ENCODE results near the gene GYG2. TPM values are rescaled to one million over a fixed set of nuclear protein-coding genes. Genes with fewer than 3 reads are reported as not detected.

Gene GYG2
- total RNA-seq, 2 donors from 2014 or later: 4.6 to 5.2 TPM

GRCh38 chrX:2926664-2927275, 98.0 kb downstream of the GYG2 start:
- H3K4me3 ChIP-seq: no peak overlapping the region
- no peaks in the 10 kb centered on the region for H3K36me3 ChIP-seq
- H3K27ac ChIP-seq: no peak overlapping the region
- intact Hi-C loops (cut with DNase I): no loop called here
- H3K9me3 ChIP-seq: no peaks in the 10 kb centered on the region
- TF ChIP-seq POLR2AphosphoS5 (IDR thresholded peaks at IDR 0.05) (no peak), POLR2A (IDR thresholded peaks at IDR 0.05) (no peak), CTCF (IDR thresholded peaks at IDR 0.05) (no peak)
- no peaks in the 10 kb centered on the region for H3K27me3 ChIP-seq (replicated peaks; ENCODE audit: insufficient read depth)
- no peaks in the 10 kb centered on the region for H3K4me1 ChIP-seq (replicated peaks)
- 97% methylated on average over 15 of the region's 15 CpGs for WGBS
- no peak for DNase-seq (ENCODE audit: low spot score)

- Histone ChIP-seq H3K4me3 (peak overlapping the region; percentile 53 to 59), H3K36me3 (no peaks in the 10 kb centered on the region), H3K27me3 (replicated peaks; ENCODE audit: insufficient read depth) (no peaks in the 10 kb centered on the region), H3K27ac (peak overlapping the region; percentile 90 to 93), H3K4me1 (replicated peaks) (no peaks in the 10 kb centered on the region), H3K9me3 (no peaks in the 10 kb centered on the region)
- TF ChIP-seq POLR2AphosphoS5 (IDR thresholded peaks at IDR 0.05): no peak
- DNase-seq (ENCODE audit: low spot score): peak; percentile 10
- intact Hi-C loops (cut with DNase I): no loop called here
- WGBS: 3% methylated on average over 20 of the region's 27 CpGs
These were observed 99.5 kb downstream of the GYG2 start for GRCh38 chrX:2928191-2928582.

- Histone ChIP-seq H3K27me3 (replicated peaks; ENCODE audit: insufficient read depth) (no peaks in the 10 kb centered on the region), H3K4me3 (peak within 1 kb of the TSS; percentile 53 to 59), H3K27ac (peak within 1 kb of the TSS; percentile 90 to 93), H3K36me3 (no peaks in the 10 kb centered on the region), H3K4me1 (replicated peaks) (no peaks in the 10 kb centered on the region), H3K9me3 (no peaks in the 10 kb centered on the region)
- DNase-seq (ENCODE audit: low spot score): peak; percentile 78
- WGBS: 2% methylated on average over 28 of the region's 84 CpGs
- intact Hi-C loops (cut with DNase I): no loop called here
- TF ChIP-seq POLR2AphosphoS5 (IDR thresholded peaks at IDR 0.05) (peak; percentile 76), CTCF (IDR thresholded peaks at IDR 0.05) (no peak), POLR2A (IDR thresholded peaks at IDR 0.05) (peak; percentile 62)
These were observed 100.1 kb downstream of the GYG2 start, which contains the start of gene ARSD for GRCh38 chrX:2928583-2929434. TSS of gene ARSD (minus strand) at chrX:2929339. CDS start at chrX:2929275, 64 bp downstream.

GRCh38 chrX:2931155-2931554, 102.4 kb downstream of the GYG2 start:
- WGBS: 87% methylated on average over 2 of the region's 2 CpGs
- H3K36me3 ChIP-seq: no peaks in the 10 kb centered on the region
- no peak for DNase-seq (ENCODE audit: low spot score)
- no peak overlapping the region for H3K4me3 ChIP-seq
- no peaks in the 10 kb centered on the region for H3K4me1 ChIP-seq (replicated peaks)
- no peaks in the 10 kb centered on the region for H3K27me3 ChIP-seq (replicated peaks; ENCODE audit: insufficient read depth)
- H3K9me3 ChIP-seq: no peaks in the 10 kb centered on the region
- no peak overlapping the region for H3K27ac ChIP-seq
- TF ChIP-seq POLR2A (IDR thresholded peaks at IDR 0.05) (no peak), POLR2AphosphoS5 (IDR thresholded peaks at IDR 0.05) (no peak), CTCF (IDR thresholded peaks at IDR 0.05) (no peak)
- intact Hi-C loops (cut with DNase I): no loop called here

- WGBS: 92% methylated on average over 4 of the region's 4 CpGs
- H3K4me3 ChIP-seq: no peak overlapping the region
- no peaks in the 10 kb centered on the region for H3K9me3 ChIP-seq
- H3K4me1 ChIP-seq (replicated peaks): no peaks in the 10 kb centered on the region
- no peak overlapping the region for H3K27ac ChIP-seq
- no peak for DNase-seq (ENCODE audit: low spot score)
- TF ChIP-seq CTCF (IDR thresholded peaks at IDR 0.05): no peak
- TF ChIP-seq POLR2AphosphoS5 (IDR thresholded peaks at IDR 0.05): no peak
- TF ChIP-seq POLR2A (IDR thresholded peaks at IDR 0.05): no peak
- H3K27me3 ChIP-seq (replicated peaks; ENCODE audit: insufficient read depth): no peaks in the 10 kb centered on the region
- H3K36me3 ChIP-seq: no peaks in the 10 kb centered on the region
- intact Hi-C loops (cut with DNase I): no loop called here
These were observed 102.9 kb downstream of the GYG2 start for GRCh38 chrX:2931612-2932011.

Other genes starting within 250 kb of the GYG2 start
- 1,000 to 10,000 TPM in 1 of 2 donors, 100 to 1,000 TPM in 1; 384 to 1,041 TPM for gene CD99, start 137.6 kb upstream of the GYG2 start, total RNA-seq
- gene XG, start 76.9 kb upstream of the GYG2 start, total RNA-seq: 1 to 10 TPM; 2.5 to 6.9 TPM
- gene ARSD, start 100.4 kb downstream of the GYG2 start, total RNA-seq: 10 to 100 TPM; 52.1 to 69.5 TPM
- gene ARSH, start 177.6 kb downstream of the GYG2 start, total RNA-seq: not detected
- under 1 TPM in 1 of 2 donors, not detected in 1; 0.23 TPM for gene ARSF, start 212.5 kb downstream of the GYG2 start, total RNA-seq

Measured in prostate gland (tissue), 2 donors.